ENCODE results near the gene NUDT14.

Gene NUDT14

GRCh38 chr14:105180592-105181548 is at the start of gene NUDT14:
TSS of gene NUDT14 (minus strand) at chr14:105181312. CDS start at chr14:105181209, 103 bp downstream.
- DNase-seq: peak; percentile 83
- ATAC-seq: peak; percentile 75

GRCh38 chr14:105229099-105229655 is 48.1 kb upstream of the NUDT14 start:
- ATAC-seq: no peak
- DNase-seq: no peak

GRCh38 chr14:105228562-105228961 is 47.5 kb upstream of the NUDT14 start:
- DNase-seq (no peak), ATAC-seq (no peak)

GRCh38 chr14:105227346-105227745 is 46.2 kb upstream of the NUDT14 start:
- ATAC-seq (no peak), DNase-seq (no peak)

GRCh38 chr14:105226198-105226597 is 45.1 kb upstream of the NUDT14 start:
- ATAC-seq: no peak

GRCh38 chr14:105224845-105225570 is 43.9 kb upstream of the NUDT14 start:
- ATAC-seq (no peak), DNase-seq (no peak)

More at GRCh38 chr14:105226198-105226597, 45.1 kb upstream of the NUDT14 start:
- DNase-seq: no peak

GRCh38 chr14:105223770-105224544 is 42.8 kb upstream of the NUDT14 start:
- no peak for DNase-seq
- ATAC-seq: no peak

- no peak for ATAC-seq
- DNase-seq: no peak
Measured at GRCh38 chr14:105223260-105223659, 42.1 kb upstream of the NUDT14 start.

- ATAC-seq (no peak), DNase-seq (no peak)
Measured at GRCh38 chr14:105221598-105222178, 40.6 kb upstream of the NUDT14 start.

GRCh38 chr14:105220699-105221597 is 39.8 kb upstream of the NUDT14 start:
- ATAC-seq (no peak), DNase-seq (no peak)

GRCh38 chr14:105219753-105220152 is 38.6 kb upstream of the NUDT14 start:
- no peak for DNase-seq
- ATAC-seq: no peak

GRCh38 chr14:105219043-105219612 is 38.0 kb upstream of the NUDT14 start:
- DNase-seq (no peak), ATAC-seq (no peak)

- no peak for ATAC-seq
- no peak for DNase-seq
Measured at GRCh38 chr14:105218611-105219010, 37.5 kb upstream of the NUDT14 start.

GRCh38 chr14:105217774-105218173 is 36.7 kb upstream of the NUDT14 start:
- no peak for DNase-seq
- no peak for ATAC-seq

- DNase-seq: no peak
- ATAC-seq: no peak
Measured at GRCh38 chr14:105216490-105217247, 35.6 kb upstream of the NUDT14 start.

GRCh38 chr14:105215602-105216001 is 34.5 kb upstream of the NUDT14 start:
- no peak for DNase-seq
- no peak for ATAC-seq

GRCh38 chr14:105214324-105214915 is 33.3 kb upstream of the NUDT14 start:
- no peak for ATAC-seq
- no peak for DNase-seq

GRCh38 chr14:105213361-105213760 is 32.2 kb upstream of the NUDT14 start:
- DNase-seq (no peak), ATAC-seq (no peak)
